OCI-LY1 (cell line): ENCODE data around the gene NPLOC4.

ENCODE experiments used
- CTCF ChIP-seq: fragments of 200-600 bp; sonication (generic), shearing (Covaris generic); IDR thresholded peaks from 2 replicates; pipeline ENCODE4 v1.5.1; 2017; ENCODE audit warnings: mild to moderate bottlenecking, antibody characterized with exemption, low read length, moderate library complexity, mixed read lengths
- EZH2 ChIP-seq: fragments of 200-600 bp; sonication (generic), shearing (Covaris generic); IDR thresholded peaks from 2 replicates; pipeline ENCODE4 v1.8.0; 2017; ENCODE audit warnings: borderline replicate concordance, mixed run types, mild to moderate bottlenecking, antibody characterized with exemption, low read length, moderate library complexity, mixed read lengths

- no peak for TF ChIP-seq CTCF
- no peak for TF ChIP-seq EZH2
Observed at GRCh38 chr17:81564778-81565177, 72.1 kb downstream of the NPLOC4 start.
